Trophoblast cell (in vitro differentiated cells and primary cell): ENCODE results near the gene TCF23.
A peak's percentile ranks its signal among the peaks of the same experiment; 100 is the strongest.

ENCODE experiments used
- DNase-seq, 2 donors: peaks; one replicate each; pipeline ENCODE4 v3.0.0-alpha.2; 2016
- H2AFZ ChIP-seq: 2 replicates; pipeline ENCODE4 v1.6.1; 2013; ENCODE audit warnings: low read length, moderate library complexity, mild to moderate bottlenecking; ENCODE audit not compliant: insufficient read depth, poor library complexity
- H2AK5ac ChIP-seq: 2 replicates; pipeline ENCODE4 v1.6.1; 2013; ENCODE audit warnings: mild to moderate bottlenecking, low read length
- H2BK120ac ChIP-seq: 2 replicates; pipeline ENCODE4 v1.6.1; 2013; ENCODE audit warnings: low read length, mild to moderate bottlenecking, moderate library complexity; ENCODE audit not compliant: insufficient read depth, poor library complexity
- H2BK12ac ChIP-seq: 2 replicates; pipeline ENCODE4 v1.6.1; 2013; ENCODE audit warnings: mild to moderate bottlenecking, low read length, moderate library complexity
- H2BK5ac ChIP-seq: 2 replicates; pipeline ENCODE4 v1.6.1; 2013; ENCODE audit warnings: low read length, low read depth, moderate library complexity, mild to moderate bottlenecking; ENCODE audit not compliant: poor library complexity
- H3K14ac ChIP-seq: 2 replicates; pipeline ENCODE4 v1.6.1; 2013; ENCODE audit warnings: mild to moderate bottlenecking, low read length
- H3K18ac ChIP-seq: 2 replicates; pipeline ENCODE4 v1.6.1; 2013; ENCODE audit warnings: mild to moderate bottlenecking, low read length
- H3K23ac ChIP-seq: 2 replicates; pipeline ENCODE4 v1.6.1; 2013; ENCODE audit warnings: low read length
- H3K27ac ChIP-seq: 2 replicates; pipeline ENCODE4 v1.5.1; 2013; ENCODE audit warnings: low read depth, mild to moderate bottlenecking, inconsistent platforms, low read length, moderate library complexity
- H3K27me3 ChIP-seq: 2 replicates; pipeline ENCODE4 v1.6.1; 2013; ENCODE audit warnings: inconsistent platforms, mild to moderate bottlenecking, low read length, moderate library complexity; ENCODE audit not compliant: insufficient read depth
- H3K36me3 ChIP-seq, 2 experiments: 1 replicate in 1 of 2; 2 replicates in 1 of 2; pipeline ENCODE4 v1.6.1; 2013; ENCODE audit warnings: low read length in 2 of 2, mild to moderate bottlenecking in 2 of 2, moderate library complexity in 1 of 2; ENCODE audit not compliant: insufficient read depth in 2 of 2, control insufficient read depth in 1 of 2
- H3K4ac ChIP-seq: 2 replicates; pipeline ENCODE4 v1.6.1; 2013; ENCODE audit warnings: low read depth, mild to moderate bottlenecking, low read length, moderate library complexity
- H3K4me1 ChIP-seq, 2 experiments: 1 replicate in 1 of 2; 2 replicates in 1 of 2; pipeline ENCODE4 v1.6.1; 2013; ENCODE audit warnings: low read length in 2 of 2, mild to moderate bottlenecking in 2 of 2, moderate library complexity in 1 of 2; ENCODE audit not compliant: insufficient read depth in 2 of 2, control insufficient read depth in 1 of 2
- H3K4me2 ChIP-seq: 2 replicates; pipeline ENCODE4 v1.6.1; 2013; ENCODE audit warnings: inconsistent platforms, mild to moderate bottlenecking, low read length, moderate library complexity
- H3K4me3 ChIP-seq: 2 replicates; pipeline ENCODE4 v1.5.1; 2013; ENCODE audit warnings: mild to moderate bottlenecking, low read depth, low read length, inconsistent platforms
- H3K79me1 ChIP-seq: one replicate; pipeline ENCODE4 v1.6.1; 2013; ENCODE audit warnings: low read length
- H3K79me2 ChIP-seq: 2 replicates; pipeline ENCODE4 v1.6.1; 2013; ENCODE audit warnings: low read length, mild to moderate bottlenecking; ENCODE audit not compliant: control insufficient read depth, insufficient read depth, poor library complexity
- H3K9ac ChIP-seq: 2 replicates; pipeline ENCODE4 v1.6.1; 2013; ENCODE audit warnings: mild to moderate bottlenecking, low read length
- H3K9me3 ChIP-seq: 2 replicates; pipeline ENCODE4 v1.6.1; 2013; ENCODE audit warnings: low read depth, mild to moderate bottlenecking, control low read depth, inconsistent platforms, low read length; ENCODE audit not compliant: insufficient read depth
- H4K12ac ChIP-seq: 2 replicates; pipeline ENCODE4 v1.6.1; 2013; ENCODE audit warnings: low read depth, mild to moderate bottlenecking, low read length, moderate library complexity
- H4K8ac ChIP-seq: 2 replicates; pipeline ENCODE4 v1.6.1; 2013; ENCODE audit warnings: low read depth, mild to moderate bottlenecking, low read length, moderate library complexity
- H4K91ac ChIP-seq: one replicate; pipeline ENCODE4 v1.6.1; 2013; ENCODE audit warnings: low read depth, mild to moderate bottlenecking, low read length, moderate library complexity
- WGBS: extraction: QIAGEN DNeasy Blood & Tissue Kit; methylation state at CpG from one replicate; pipeline ENCODE4 v1.1.7; 2013; ENCODE audit warnings: missing lambda C conversion rate; ENCODE audit not compliant: insufficient read length, insufficient coverage; ENCODE audit errors: extremely low coverage; 5-methylcytosine and 5-hydroxymethylcytosine counted together

TCF23 gene

DNA sequence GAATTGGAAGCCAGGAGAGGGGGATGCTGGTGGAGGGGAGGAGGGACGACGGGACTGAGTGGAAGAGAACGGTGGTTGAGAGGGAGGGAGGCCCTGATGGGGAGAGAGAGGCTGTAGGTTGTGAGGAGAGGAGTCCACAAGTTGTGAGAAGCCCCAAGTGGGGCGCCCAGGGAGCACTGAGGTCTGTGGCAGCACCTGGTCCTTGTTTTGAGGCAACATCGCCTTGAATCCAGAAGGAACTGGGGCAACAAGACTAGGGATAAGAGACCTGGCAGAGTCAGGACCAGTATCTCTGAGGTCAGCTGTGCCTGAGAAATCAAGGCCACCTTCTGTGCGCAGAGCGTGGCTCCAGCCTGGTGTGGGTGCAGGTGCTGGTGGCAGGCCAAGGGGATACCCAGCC lies 10.7 kb upstream of the TCF23 start:
- H3K14ac ChIP-seq: no peak overlapping the region
- no CpG with 5 or more reads among the region's 7 CpGs for WGBS

DNA sequence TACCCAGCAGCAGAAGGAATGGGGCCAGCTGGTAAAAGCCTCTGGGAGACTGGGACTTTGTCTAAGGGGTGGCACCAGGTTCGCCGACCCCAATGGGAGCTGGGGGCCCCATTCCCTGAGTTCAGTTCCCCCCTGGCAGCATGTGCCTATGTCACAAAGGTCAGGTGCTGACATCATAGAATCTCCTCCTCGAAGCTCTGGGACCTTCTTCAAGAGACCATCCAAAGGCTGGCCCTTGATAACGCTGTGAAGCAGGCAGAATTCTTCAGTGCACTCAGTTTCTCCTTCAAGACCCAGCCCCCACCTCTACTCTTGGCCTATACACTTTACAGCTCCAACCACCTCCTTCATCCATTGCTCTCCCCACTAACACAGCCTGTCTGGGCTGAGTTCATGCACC lies 9.5 kb upstream of the TCF23 start, which contains the start of gene PRR30:
PRR30 (minus strand) TSS at position 101 of the 400 bp plus-strand sequence. CDS start 1,081 bp downstream, outside the sequence.
- Histone ChIP-seq H3K4ac (no peak within 1 kb of the TSS), H4K91ac (no peak within 1 kb of the TSS), H2AK5ac (no peak within 1 kb of the TSS), H3K4me3 (no peak within 1 kb of the TSS), H3K27ac (no peak within 1 kb of the TSS), H2AFZ (no peak within 1 kb of the TSS), H3K9ac (no peak within 1 kb of the TSS), H3K9me3 (no peaks in the 10 kb centered on the region), H3K36me3 (no peaks in the 10 kb centered on the region), H3K4me1 (peaks cover 0 to 5% of the 10 kb centered on the region in 2 experiments), H2BK5ac (no peak within 1 kb of the TSS), H3K4me2 (no peak within 1 kb of the TSS), H3K14ac (no peak within 1 kb of the TSS), H2BK120ac (no peak within 1 kb of the TSS), H3K27me3 (no peaks in the 10 kb centered on the region), H3K23ac (no peak within 1 kb of the TSS), H3K18ac (no peak within 1 kb of the TSS), H2BK12ac (no peak within 1 kb of the TSS), H4K12ac (no peak within 1 kb of the TSS), H3K79me1 (peaks cover 1% of the 10 kb centered on the region), H4K8ac (no peak within 1 kb of the TSS), H3K79me2 (peaks cover 2% of the 10 kb centered on the region)
- no CpG with 5 or more reads among the region's 4 CpGs for WGBS
- DNase-seq: no peak

More for the DNA sequence above, 10.7 kb upstream of the TCF23 start:
- H3K4ac ChIP-seq: no peak overlapping the region
- H2BK12ac ChIP-seq: no peak overlapping the region
- H3K36me3 ChIP-seq: peaks cover under 1 to 3% of the 10 kb centered on the region in 2 experiments
- no peak overlapping the region for H3K4me2 ChIP-seq
- H4K12ac ChIP-seq: no peak overlapping the region
- no peak overlapping the region for H2AFZ ChIP-seq
- H2AK5ac ChIP-seq: no peak overlapping the region
- no peak overlapping the region for H3K27ac ChIP-seq
- H4K8ac ChIP-seq: no peak overlapping the region
- no peak overlapping the region for H3K9ac ChIP-seq
- no peaks in the 10 kb centered on the region for H3K27me3 ChIP-seq
- H3K4me3 ChIP-seq: no peak overlapping the region
- H3K79me2 ChIP-seq: peaks cover 10% of the 10 kb centered on the region
- H3K18ac ChIP-seq: no peak overlapping the region
- no peaks in the 10 kb centered on the region for H3K9me3 ChIP-seq
- peaks cover 5 to 8% of the 10 kb centered on the region in 2 experiments for H3K4me1 ChIP-seq
- peaks cover 6% of the 10 kb centered on the region for H3K79me1 ChIP-seq
- H4K91ac ChIP-seq: no peak overlapping the region
- H3K23ac ChIP-seq: no peak overlapping the region
- no peak overlapping the region for H2BK120ac ChIP-seq
- no peak for DNase-seq
- no peak overlapping the region for H2BK5ac ChIP-seq

DNA sequence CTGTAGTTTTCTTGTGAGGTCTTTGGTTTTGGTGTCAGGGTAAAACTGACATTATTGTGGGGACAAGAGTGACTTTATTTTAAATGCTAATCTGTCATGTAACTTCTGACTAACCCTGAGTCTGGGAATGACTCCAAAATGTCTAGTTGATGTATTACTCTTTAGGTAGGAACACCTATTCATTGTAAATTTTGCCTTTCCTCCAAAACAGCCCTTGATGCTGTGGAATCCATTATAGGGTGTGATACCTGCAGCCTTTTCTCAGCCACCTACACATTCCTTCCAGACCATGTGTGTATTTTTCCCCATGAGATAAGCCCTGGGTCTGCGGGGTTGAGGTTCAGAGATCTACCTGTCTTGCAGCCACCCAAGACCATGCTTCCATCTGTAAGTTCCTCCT lies 5.5 kb upstream of the TCF23 start:
- no peak overlapping the region for H2BK5ac ChIP-seq
- no CpG with 5 or more reads among the region's 1 CpG for WGBS
- no peak overlapping the region for H3K18ac ChIP-seq
- H3K4me2 ChIP-seq: no peak overlapping the region
- H3K4me3 ChIP-seq: no peak overlapping the region
- no peaks in the 10 kb centered on the region for H3K9me3 ChIP-seq
- no peaks in the 10 kb centered on the region for H3K79me2 ChIP-seq
- no peak overlapping the region for H3K14ac ChIP-seq
- no peaks in the 10 kb centered on the region for H3K79me1 ChIP-seq
- H3K4ac ChIP-seq: no peak overlapping the region
- no peak overlapping the region for H4K91ac ChIP-seq
- no peak overlapping the region for H4K8ac ChIP-seq
- H2AFZ ChIP-seq: no peak overlapping the region
- no peak overlapping the region for H2BK12ac ChIP-seq
- H3K36me3 ChIP-seq: no peaks in the 10 kb centered on the region
- no peak overlapping the region for H3K9ac ChIP-seq
- H2BK120ac ChIP-seq: no peak overlapping the region
- no peaks in the 10 kb centered on the region for H3K4me1 ChIP-seq
- H3K23ac ChIP-seq: no peak overlapping the region
- H3K27ac ChIP-seq: no peak overlapping the region
- peak in 1 of 2 donors; percentile 11 for DNase-seq
- no peak overlapping the region for H2AK5ac ChIP-seq
- no peaks in the 10 kb centered on the region for H3K27me3 ChIP-seq
- no peak overlapping the region for H4K12ac ChIP-seq

DNA sequence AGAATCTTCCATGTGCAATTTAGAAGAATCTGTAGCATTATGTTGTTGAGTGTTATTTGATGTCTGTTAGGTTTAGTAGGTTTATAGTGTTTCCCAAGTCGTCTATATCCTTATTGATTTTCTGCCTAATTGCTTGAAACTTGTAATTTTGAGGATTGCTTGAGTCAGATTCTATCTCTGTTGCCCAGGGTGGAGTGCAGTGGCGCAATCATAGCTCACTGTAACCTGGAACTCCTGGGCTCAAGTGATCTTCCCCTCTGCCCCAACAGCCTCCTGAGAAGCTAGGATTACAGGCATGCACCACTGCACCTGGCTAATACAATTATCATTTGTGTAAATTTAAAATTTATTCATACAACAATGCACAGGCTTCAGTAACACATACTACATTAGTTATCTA lies 3.1 kb upstream of the TCF23 start:
- H3K79me2 ChIP-seq: no peaks in the 10 kb centered on the region

More for the DNA sequence above, 3.1 kb upstream of the TCF23 start:
- Histone ChIP-seq H4K12ac (no peak overlapping the region), H2BK5ac (no peak overlapping the region), H3K9ac (no peak overlapping the region), H2BK12ac (no peak overlapping the region), H3K79me1 (no peaks in the 10 kb centered on the region), H2BK120ac (no peak overlapping the region), H3K27me3 (no peaks in the 10 kb centered on the region), H2AK5ac (no peak overlapping the region), H2AFZ (no peak overlapping the region), H3K23ac (no peak overlapping the region), H3K36me3 (no peaks in the 10 kb centered on the region), H4K91ac (no peak overlapping the region), H3K4ac (no peak overlapping the region), H3K27ac (no peak overlapping the region), H3K4me3 (no peak overlapping the region), H3K4me1 (no peaks in the 10 kb centered on the region), H3K18ac (no peak overlapping the region), H4K8ac (no peak overlapping the region), H3K14ac (no peak overlapping the region), H3K4me2 (no peak overlapping the region), H3K9me3 (no peaks in the 10 kb centered on the region)
- DNase-seq: no peak
- no CpG with 5 or more reads among the region's 2 CpGs for WGBS
